ENCODE data around the gene SLC25A34. TPM values are rescaled to one million over a fixed set of nuclear protein-coding genes. Genes with fewer than 3 reads are reported as not detected.

Gene SLC25A34
- total RNA-seq, 1 donor from 2014 or later = under 0.01 TPM

- H3K36me3 ChIP-seq (ENCODE audit: control insufficient read depth, insufficient read depth, low read length) = no peaks in the 10 kb centered on the region
- H3K27me3 ChIP-seq (ENCODE audit: control insufficient read depth, insufficient read depth, low read length) = no peaks in the 10 kb centered on the region
- FAIRE-seq (no peak), DNase-seq (ENCODE audit: low read depth) (no peak)
- no peak overlapping the region for H3K4me3 ChIP-seq (ENCODE audit: low read depth, low read length)
- TF ChIP-seq, protein P1, sequence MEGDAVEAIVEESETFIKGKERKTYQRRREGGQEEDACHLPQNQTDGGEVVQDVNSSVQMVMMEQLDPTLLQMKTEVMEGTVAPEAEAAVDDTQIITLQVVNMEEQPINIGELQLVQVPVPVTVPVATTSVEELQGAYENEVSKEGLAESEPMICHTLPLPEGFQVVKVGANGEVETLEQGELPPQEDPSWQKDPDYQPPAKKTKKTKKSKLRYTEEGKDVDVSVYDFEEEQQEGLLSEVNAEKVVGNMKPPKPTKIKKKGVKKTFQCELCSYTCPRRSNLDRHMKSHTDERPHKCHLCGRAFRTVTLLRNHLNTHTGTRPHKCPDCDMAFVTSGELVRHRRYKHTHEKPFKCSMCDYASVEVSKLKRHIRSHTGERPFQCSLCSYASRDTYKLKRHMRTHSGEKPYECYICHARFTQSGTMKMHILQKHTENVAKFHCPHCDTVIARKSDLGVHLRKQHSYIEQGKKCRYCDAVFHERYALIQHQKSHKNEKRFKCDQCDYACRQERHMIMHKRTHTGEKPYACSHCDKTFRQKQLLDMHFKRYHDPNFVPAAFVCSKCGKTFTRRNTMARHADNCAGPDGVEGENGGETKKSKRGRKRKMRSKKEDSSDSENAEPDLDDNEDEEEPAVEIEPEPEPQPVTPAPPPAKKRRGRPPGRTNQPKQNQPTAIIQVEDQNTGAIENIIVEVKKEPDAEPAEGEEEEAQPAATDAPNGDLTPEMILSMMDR (IDR thresholded peaks at IDR 0.05; ENCODE audit: insufficient read depth, low read length, severe bottlenecking) = no peak
Observed at GRCh38 chr1:15747378-15747777, 11.3 kb downstream of the SLC25A34 start.

GRCh38 chr1:15748264-15748663 lies 12.2 kb downstream of the SLC25A34 start:
- no peak for FAIRE-seq
- DNase-seq (ENCODE audit: low read depth) = no peak
- Histone ChIP-seq H3K27me3 (ENCODE audit: control insufficient read depth, insufficient read depth, low read length) (no peaks in the 10 kb centered on the region), H3K36me3 (ENCODE audit: control insufficient read depth, insufficient read depth, low read length) (no peaks in the 10 kb centered on the region), H3K4me3 (ENCODE audit: low read depth, low read length) (no peak overlapping the region)
- TF ChIP-seq, protein P1 (IDR thresholded peaks at IDR 0.05; ENCODE audit: insufficient read depth, low read length, severe bottlenecking) = no peak

- FAIRE-seq = no peak
- no peak for DNase-seq (ENCODE audit: low read depth)
- TF ChIP-seq, protein P1 (IDR thresholded peaks at IDR 0.05; ENCODE audit: insufficient read depth, low read length, severe bottlenecking) = no peak
- H3K36me3 ChIP-seq (ENCODE audit: control insufficient read depth, insufficient read depth, low read length) = no peaks in the 10 kb centered on the region
- no peak overlapping the region for H3K4me3 ChIP-seq (ENCODE audit: low read depth, low read length)
- no peaks in the 10 kb centered on the region for H3K27me3 ChIP-seq (ENCODE audit: control insufficient read depth, insufficient read depth, low read length)
Observed at GRCh38 chr1:15748690-15749398, 12.8 kb downstream of the SLC25A34 start.

DNA sequence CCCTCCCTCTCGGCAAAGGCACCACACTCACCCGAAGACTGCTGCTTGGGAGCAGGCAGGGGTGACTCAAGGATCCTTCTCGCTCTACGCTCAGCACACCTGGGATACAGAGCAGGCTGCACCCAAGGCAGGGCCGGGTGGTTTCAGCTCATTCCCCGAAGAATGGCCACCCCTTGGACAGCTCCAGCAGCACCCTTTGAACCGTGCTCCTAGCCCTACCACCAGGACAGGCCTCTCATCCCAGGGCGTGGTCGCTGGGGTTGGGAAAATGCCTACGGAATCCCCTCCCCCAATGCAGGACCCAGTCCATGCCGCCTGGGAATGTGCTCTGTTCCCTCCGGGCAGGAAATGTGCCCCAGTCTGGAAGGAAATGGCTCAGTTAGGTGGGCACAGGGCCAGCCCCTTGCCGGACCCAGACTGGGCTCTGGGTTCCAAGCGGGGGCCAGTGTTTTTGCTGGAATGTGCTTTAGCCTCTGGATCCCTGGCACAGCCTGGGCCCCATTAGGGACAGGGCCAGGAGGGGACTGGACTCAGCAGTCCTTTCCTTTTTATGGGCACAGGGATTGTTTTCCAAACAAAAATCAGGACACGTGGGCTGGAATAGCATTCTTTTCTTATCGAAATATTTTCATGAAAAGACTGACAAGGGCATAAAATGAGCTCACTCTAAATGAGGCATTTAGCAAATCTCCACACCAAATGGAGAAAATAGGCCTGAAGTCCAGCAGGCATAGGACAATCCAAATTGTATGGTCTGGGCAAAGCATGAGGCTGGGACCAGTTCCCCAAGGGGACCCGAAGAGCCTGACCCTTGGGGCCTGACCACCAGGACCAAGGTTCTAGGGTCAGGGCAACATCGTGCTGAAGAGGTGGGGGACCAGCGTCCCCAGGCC lies 13.6 kb downstream of the SLC25A34 start:
- Histone ChIP-seq H3K36me3 (ENCODE audit: control insufficient read depth, insufficient read depth, low read length) (no peaks in the 10 kb centered on the region), H3K27me3 (ENCODE audit: control insufficient read depth, insufficient read depth, low read length) (no peaks in the 10 kb centered on the region), H3K4me3 (ENCODE audit: low read depth, low read length) (no peak overlapping the region)
- FAIRE-seq = no peak
- DNase-seq (ENCODE audit: low read depth) = peak; percentile 50
- TF ChIP-seq, protein P1 (IDR thresholded peaks at IDR 0.05; ENCODE audit: insufficient read depth, low read length, severe bottlenecking) = no peak

- TF ChIP-seq, protein P1 (IDR thresholded peaks at IDR 0.05; ENCODE audit: insufficient read depth, low read length, severe bottlenecking) = no peak
- no peaks in the 10 kb centered on the region for H3K27me3 ChIP-seq (ENCODE audit: control insufficient read depth, insufficient read depth, low read length)
- DNase-seq (ENCODE audit: low read depth) = no peak
- no peaks in the 10 kb centered on the region for H3K36me3 ChIP-seq (ENCODE audit: control insufficient read depth, insufficient read depth, low read length)
- FAIRE-seq = no peak
- H3K4me3 ChIP-seq (ENCODE audit: low read depth, low read length) = no peak overlapping the region
Observed at GRCh38 chr1:15750924-15751323, 14.9 kb downstream of the SLC25A34 start.

Data from bronchial epithelial cell (primary cell).